GM23338 (cell line): ENCODE data around the gene PLCG2. TPM values are rescaled to one million over a fixed set of nuclear protein-coding genes. Genes with fewer than 3 reads are reported as not detected.

Source experiments
- ATAC-seq: fragments of 200-7000 bp; cut with Tn5 transposase; 3 replicates; pipeline ENCODE4 v1.9.1; 2020
- DNase-seq: peaks from one replicate; pipeline ENCODE4 v3.0.0-alpha.2; 2015; ENCODE audit warnings: low spot score
- H2AFZ ChIP-seq: fragments of 200-600 bp; sonication (generic); 2 replicates; pipeline ENCODE4 v1.8.0; 2016; ENCODE audit warnings: antibody characterized with exemption, mild to moderate bottlenecking, moderate library complexity
- H3F3A ChIP-seq: fragments of 200-600 bp; sonication (generic); replicated peaks from 2 replicates; pipeline ENCODE4 v1.8.0; 2017; ENCODE audit warnings: antibody characterized with exemption, mixed run types, low read depth
- H3K27ac ChIP-seq: fragments of 200-600 bp; sonication (generic); 2 replicates; pipeline ENCODE4 v1.6.1; 2016; ENCODE audit warnings: low read depth
- H3K27me3 ChIP-seq: fragments of 200-600 bp; sonication (generic); 2 replicates; pipeline ENCODE4 v1.8.0; 2016; ENCODE audit warnings: mild to moderate bottlenecking, mixed run types, moderate library complexity; ENCODE audit not compliant: insufficient read depth
- H3K36me3 ChIP-seq: fragments of 200-600 bp; sonication (generic); 2 replicates; pipeline ENCODE4 v1.8.0; 2016; ENCODE audit warnings: mild to moderate bottlenecking; ENCODE audit not compliant: insufficient read depth
- H3K4me1 ChIP-seq: fragments of 200-600 bp; sonication (generic); 2 replicates; pipeline ENCODE4 v1.8.0; 2016; ENCODE audit warnings: mild to moderate bottlenecking, moderate library complexity; ENCODE audit not compliant: insufficient read depth
- H3K4me2 ChIP-seq: fragments of 200-600 bp; sonication (generic); 2 replicates; pipeline ENCODE4 v1.7.1; 2017; ENCODE audit warnings: mixed run types
- H3K4me3 ChIP-seq: fragments of 200-600 bp; sonication (generic); 2 replicates; pipeline ENCODE4 v1.6.1; 2016; ENCODE audit warnings: mixed run types
- H3K79me2 ChIP-seq: fragments of 200-600 bp; sonication (generic); replicated peaks from 2 replicates; pipeline ENCODE4 v1.8.0; 2017; ENCODE audit warnings: mild to moderate bottlenecking; ENCODE audit not compliant: insufficient read depth
- H3K9me2 ChIP-seq: fragments of 200-600 bp; sonication (generic); 2 replicates; pipeline ENCODE4 v1.8.0; 2017; ENCODE audit not compliant: insufficient read depth
- H4K20me1 ChIP-seq: fragments of 200-600 bp; sonication (generic); replicated peaks from 2 replicates; pipeline ENCODE4 v1.8.0; 2017; ENCODE audit warnings: mild to moderate bottlenecking; ENCODE audit not compliant: insufficient read depth
- H3K27ac Mint-ChIP-seq: 2 replicates; pipeline ENCODE4 v1.8.0; 2020; ENCODE audit warnings: inconsistent platforms, mild to moderate bottlenecking, moderate library complexity, mixed read lengths
- H3K27me3 Mint-ChIP-seq: 3 replicates; pipeline ENCODE4 v1.8.0; 2022; ENCODE audit warnings: low read depth, mild to moderate bottlenecking, moderate library complexity, mixed read lengths, inconsistent platforms; ENCODE audit not compliant: insufficient read depth, poor library complexity
- H3K36me3 Mint-ChIP-seq: 3 replicates; pipeline ENCODE4 v1.8.0; 2021; ENCODE audit warnings: low read depth, mild to moderate bottlenecking, inconsistent platforms, moderate library complexity, mixed read lengths
- H3K4me1 Mint-ChIP-seq: 3 replicates; pipeline ENCODE4 v1.8.0; 2020; ENCODE audit warnings: mild to moderate bottlenecking, inconsistent platforms, mixed read lengths
- H3K4me3 Mint-ChIP-seq: 3 replicates; pipeline ENCODE4 v1.8.0; 2021; ENCODE audit warnings: moderate library complexity, mild to moderate bottlenecking, inconsistent platforms, mixed read lengths
- H3K9me3 Mint-ChIP-seq: 3 replicates; pipeline ENCODE4 v1.8.0; 2020; ENCODE audit warnings: moderate library complexity, mild to moderate bottlenecking, inconsistent platforms, mixed read lengths
- CREB1 ChIP-seq: fragments of 250-450 bp; sonication (Bioruptor Pico); IDR thresholded peaks from 2 replicates; pipeline ENCODE4 v1.5.0; 2020; ENCODE audit warnings: low read depth, mild to moderate bottlenecking, moderate library complexity
- CTCF ChIP-seq, 2 experiments: fragments of 200-600 bp in 1 of 2; sonication (generic) in 1 of 2; conservative IDR thresholded peaks; 2 replicates each; pipeline versions ENCODE4 v1.5.1 to v1.6.1; 2016 to 2017; ENCODE audit warnings: antibody characterized with exemption in 2 of 2, low read depth in 2 of 2, mild to moderate bottlenecking in 2 of 2, moderate library complexity in 1 of 2
- EZH2phosphoT487 ChIP-seq: fragments of 200-600 bp; sonication (generic); IDR thresholded peaks from one replicate; pipeline ENCODE4 v1.8.1; 2018; ENCODE audit warnings: antibody characterized with exemption; ENCODE audit not compliant: unreplicated experiment
- JUNB ChIP-seq: IDR thresholded peaks from one replicate; pipeline ENCODE4 v1.6.1; 2016; ENCODE audit warnings: antibody characterized with exemption; ENCODE audit not compliant: unreplicated experiment
- NANOG ChIP-seq: IDR thresholded peaks from 2 replicates; pipeline ENCODE4 v1.6.1; 2016; ENCODE audit warnings: antibody characterized with exemption, borderline replicate concordance
- POLR2AphosphoS5 ChIP-seq: IDR thresholded peaks from 2 replicates; pipeline ENCODE4 v1.6.1; 2016; ENCODE audit warnings: antibody characterized with exemption, low read depth
- REST ChIP-seq: IDR thresholded peaks from one replicate; pipeline ENCODE4 v1.6.1; 2018; ENCODE audit warnings: antibody characterized with exemption; ENCODE audit not compliant: unreplicated experiment
- ZNF114 ChIP-seq: fragments of 250-450 bp; sonication (Bioruptor Pico); IDR thresholded peaks from 2 replicates; pipeline ENCODE4 v1.5.0; 2020; ENCODE audit warnings: mild to moderate bottlenecking, moderate library complexity
- ZNF331 ChIP-seq: fragments of 250-450 bp; sonication (Bioruptor Pico); IDR thresholded peaks from 2 replicates; pipeline ENCODE4 v1.5.0; 2020; ENCODE audit warnings: low read depth, mild to moderate bottlenecking, moderate library complexity
- ZNF462 ChIP-seq: fragments of 250-450 bp; sonication (Bioruptor Pico); IDR thresholded peaks from 2 replicates; pipeline ENCODE4 v1.5.0; 2020; ENCODE audit warnings: mild to moderate bottlenecking, moderate library complexity
- polyA plus RNA-seq: library from polyadenylated mRNA; unstranded; fragments of >200 nt; fragmentation: Nextera tagmentation; extraction: Ambion mirVana; gene quantifications from 2 replicates; pipeline ENCODE4 v1.2.1, GENCODE V29; 2016
- total RNA-seq: library from RNA; depleted of rRNA; stranded (reverse); fragments of >200 nt; shearing (Covaris generic); gene quantifications from 2 replicates; pipeline ENCODE4 v1.2.3, GENCODE V29; 2014

The PLCG2 gene
- total and polyA plus RNA-seq, 2 experiments from 2014 or later, result 2.4 to 5.9 TPM

GRCh38 chr16:81860287-81861266, 81.5 kb downstream of the PLCG2 start (continued):
- no peak for TF ChIP-seq ZNF462
- TF ChIP-seq CTCF (conservative IDR thresholded peaks at IDR 0.05; ENCODE audit: low read depth in 2 of 2), result no peak

GRCh38 chr16:81861503-81861902, 82.4 kb downstream of the PLCG2 start:
- Mint-ChIP-seq H3K9me3 (no peaks in the 10 kb centered on the region), H3K36me3 (0 out of 3 replicates have a peak, but pooled peaks cover 3% of the 10 kb centered on the region), H3K27me3 (peaks cover 9% of the 10 kb centered on the region), H3K4me3 (no peak overlapping the region), H3K4me1 (peaks cover 25% of the 10 kb centered on the region), H3K27ac (no peak overlapping the region)
- no peak overlapping the region for H3K4me3 ChIP-seq
- ATAC-seq, result no peak
- H3K9me2 ChIP-seq, result no peaks in the 10 kb centered on the region
- H4K20me1 ChIP-seq, result no peaks in the 10 kb centered on the region
- no peaks in the 10 kb centered on the region for H3K79me2 ChIP-seq
- no peak overlapping the region for H3K27ac ChIP-seq
- H3K36me3 ChIP-seq, result no peaks in the 10 kb centered on the region
- H3K4me1 ChIP-seq, result peaks cover 17% of the 10 kb centered on the region
- no peaks in the 10 kb centered on the region for H3K27me3 ChIP-seq
- H3K4me2 ChIP-seq, result no peak overlapping the region
- no peaks in the 10 kb centered on the region for H3F3A ChIP-seq
- H2AFZ ChIP-seq, result no peak overlapping the region
- no peak for DNase-seq
- TF ChIP-seq EZH2phosphoT487 (no peak), ZNF114 (no peak), CTCF (conservative IDR thresholded peaks at IDR 0.05; ENCODE audit: low read depth in 2 of 2) (no peak), ZNF331 (CRISPR knock-in tag) (no peak), CREB1 (CRISPR knock-in tag) (no peak), NANOG (no peak), REST (no peak), POLR2AphosphoS5 (no peak), JUNB (no peak)
